GM12878 (cell line): ENCODE data around the gene MBOAT2. TPM values are rescaled to one million over a fixed set of nuclear protein-coding genes. Genes with fewer than 3 reads are reported as not detected.
A peak's percentile ranks its signal among the peaks of the same experiment; 100 is the strongest.

Source experiments
- BMI1 ChIP-seq: fragments of 450-650 bp; IDR thresholded peaks from 2 replicates; pipeline ENCODE4 v1.6.1; 2016; ENCODE audit warnings: mild to moderate bottlenecking, moderate library complexity, borderline replicate concordance
- CBX5 ChIP-seq: sonication (generic); IDR thresholded peaks from 2 replicates; pipeline ENCODE4 v1.6.1; 2016; ENCODE audit warnings: low read depth, moderate library complexity, mild to moderate bottlenecking, inconsistent platforms
- CREB1 ChIP-seq: IDR thresholded peaks from 2 replicates; pipeline ENCODE4 v1.6.1; 2012; ENCODE audit warnings: low read depth, mild to moderate bottlenecking, inconsistent platforms
- FOXK2 ChIP-seq: fragments of 450-650 bp; IDR thresholded peaks from 2 replicates; pipeline ENCODE4 v1.6.1; 2017; ENCODE audit warnings: mild to moderate bottlenecking, moderate library complexity
- FOXM1 ChIP-seq: IDR thresholded peaks from 2 replicates; pipeline ENCODE4 v1.6.1; 2012; ENCODE audit warnings: low read depth, mild to moderate bottlenecking, inconsistent platforms, low read length, moderate library complexity
- IKZF2 ChIP-seq, 2 experiments: fragments of 450-650 bp; IDR thresholded peaks; 2 replicates each; pipeline ENCODE4 v1.6.1; 2017; ENCODE audit warnings: mild to moderate bottlenecking in 2 of 2, moderate library complexity in 2 of 2
- MEF2B ChIP-seq: fragments of 450-650 bp; IDR thresholded peaks from 2 replicates; pipeline ENCODE4 v1.6.1; 2018; ENCODE audit warnings: mild to moderate bottlenecking, moderate library complexity; ENCODE audit not compliant: partially characterized antibody, poor library complexity, severe bottlenecking
- MYB ChIP-seq: fragments of 150-350 bp; IDR thresholded peaks from 2 replicates; pipeline ENCODE4 v1.6.1; 2014; ENCODE audit warnings: mild to moderate bottlenecking, low read depth, low read length, borderline replicate concordance
- MYC ChIP-seq: IDR thresholded peaks from 2 replicates; pipeline ENCODE4 v1.6.1; 2011; ENCODE audit warnings: mild to moderate bottlenecking, low read length, moderate library complexity, inconsistent platforms; ENCODE audit not compliant: insufficient read depth, insufficient replicate concordance, insufficient read length, severe bottlenecking
- NFYA ChIP-seq: IDR thresholded peaks from 2 replicates; pipeline ENCODE4 v1.6.1; 2011; ENCODE audit warnings: low read depth, mild to moderate bottlenecking, low read length, improper control_type of control experiment, borderline replicate concordance
- NFYB ChIP-seq: IDR thresholded peaks from 2 replicates; pipeline ENCODE4 v1.6.1; 2011; ENCODE audit warnings: low read depth, mild to moderate bottlenecking, low read length, improper control_type of control experiment, moderate library complexity; ENCODE audit not compliant: insufficient read depth
- POLR2A ChIP-seq: IDR thresholded peaks from 2 replicates; pipeline ENCODE4 v1.6.1; 2011; ENCODE audit warnings: low read depth, mild to moderate bottlenecking, low read length
- POLR2AphosphoS5 ChIP-seq: IDR thresholded peaks from 2 replicates; pipeline ENCODE4 v1.6.1; 2011; ENCODE audit warnings: mild to moderate bottlenecking, low read length, inconsistent platforms
- RB1 ChIP-seq: fragments of 450-650 bp; formaldehyde crosslinking; IDR thresholded peaks from 2 replicates; pipeline ENCODE4 v1.6.1; 2017; ENCODE audit warnings: mild to moderate bottlenecking, borderline replicate concordance
- SIN3A ChIP-seq: IDR thresholded peaks from 2 replicates; pipeline ENCODE4 v1.6.1; 2012; ENCODE audit warnings: low read depth, low read length, improper control_type of control experiment
- SPI1 ChIP-seq: IDR thresholded peaks from 2 replicates; pipeline ENCODE4 v1.6.1; 2011; ENCODE audit warnings: low read depth, mild to moderate bottlenecking, low read length, moderate library complexity, borderline replicate concordance; ENCODE audit not compliant: insufficient read depth
- STAT1 ChIP-seq: fragments of 450-650 bp; conservative IDR thresholded peaks from 2 replicates; pipeline ENCODE4 v1.6.1; 2014; ENCODE audit warnings: antibody characterized with exemption, mild to moderate bottlenecking
- TAF1 ChIP-seq: IDR thresholded peaks from 2 replicates; pipeline ENCODE4 v1.6.1; 2011; ENCODE audit warnings: mild to moderate bottlenecking, low read depth, low read length, borderline replicate concordance
- TCF12 ChIP-seq: IDR thresholded peaks from 2 replicates; pipeline ENCODE4 v1.6.1; 2011; ENCODE audit warnings: low read depth, mild to moderate bottlenecking, low read length
- TCF3 ChIP-seq: IDR thresholded peaks from 2 replicates; pipeline ENCODE4 v1.6.1; 2012; ENCODE audit warnings: low read depth, mild to moderate bottlenecking, low read length, borderline replicate concordance; ENCODE audit not compliant: insufficient read depth
- WRNIP1 ChIP-seq: IDR thresholded peaks from 2 replicates; pipeline ENCODE4 v1.6.1; 2011; ENCODE audit warnings: low read depth, low read length, improper control_type of control experiment, borderline replicate concordance
- YY1 ChIP-seq: IDR thresholded peaks from 2 replicates; pipeline ENCODE4 v1.6.1; 2011; ENCODE audit warnings: low read depth, mild to moderate bottlenecking, low read length
- ZNF217 ChIP-seq: fragments of 450-650 bp; IDR thresholded peaks from 2 replicates; pipeline ENCODE4 v1.6.1; 2017; ENCODE audit warnings: antibody characterized with exemption, mild to moderate bottlenecking
- ZSCAN29 ChIP-seq: fragments of 450-650 bp; IDR thresholded peaks from 2 replicates; pipeline ENCODE4 v1.6.1; 2017; ENCODE audit warnings: mild to moderate bottlenecking, moderate library complexity
- polyA plus RNA-seq, 11 experiments: library from polyadenylated mRNA; depleted of rRNA in 4 of 11; unstranded in 6 of 11; stranded (reverse) in 5 of 11; fragments of >200 nt; fragmentation: Nextera tagmentation in 4 of 11; fragmentation: Illumina TruSeq in 1 of 11; extraction: Ambion mirVana in 4 of 11; extraction: Trizol in 1 of 11; gene quantifications; 1 replicate in 1 of 11; 2 replicates in 10 of 11; pipeline versions ENCODE4 v1.2.1 to v1.2.3, GENCODE V29; 2011 to 2016; ENCODE audit warnings: inconsistent platforms in 2 of 11, missing spikeins in 2 of 11, low read depth in 1 of 11
- total RNA-seq, 4 experiments: library from RNA; depleted of rRNA in 3 of 4; stranded (reverse); fragments of >200 nt in 3 of 4; fragmentation: Illumina TruSeq in 1 of 4; extraction: Trizol in 1 of 4; gene quantifications; 2 replicates each; pipeline versions ENCODE4 v1.2.1 to v1.2.3, GENCODE V29; 2013 to 2021
- TF ChIP-seq, protein P1 (sequence below): fragments of 450-650 bp; IDR thresholded peaks from 2 replicates; pipeline ENCODE4 v1.6.1; 2017; ENCODE audit warnings: mild to moderate bottlenecking
- TF ChIP-seq, protein P2 (sequence below): fragments of 450-650 bp; IDR thresholded peaks from 2 replicates; pipeline ENCODE4 v1.6.1; 2016; ENCODE audit warnings: mild to moderate bottlenecking
- TF ChIP-seq, protein P3 (sequence below): fragments of 450-650 bp; IDR thresholded peaks from 2 replicates; pipeline ENCODE4 v1.6.1; 2017; ENCODE audit warnings: low read depth, mild to moderate bottlenecking, moderate library complexity

Gene MBOAT2
- total and polyA plus RNA-seq, 10 of the 15 experiments (the other 5 are each of a cell fraction or from before 2014, with no cell fraction given): 0.08 to 40.6 (median 1.8) TPM

DNA sequence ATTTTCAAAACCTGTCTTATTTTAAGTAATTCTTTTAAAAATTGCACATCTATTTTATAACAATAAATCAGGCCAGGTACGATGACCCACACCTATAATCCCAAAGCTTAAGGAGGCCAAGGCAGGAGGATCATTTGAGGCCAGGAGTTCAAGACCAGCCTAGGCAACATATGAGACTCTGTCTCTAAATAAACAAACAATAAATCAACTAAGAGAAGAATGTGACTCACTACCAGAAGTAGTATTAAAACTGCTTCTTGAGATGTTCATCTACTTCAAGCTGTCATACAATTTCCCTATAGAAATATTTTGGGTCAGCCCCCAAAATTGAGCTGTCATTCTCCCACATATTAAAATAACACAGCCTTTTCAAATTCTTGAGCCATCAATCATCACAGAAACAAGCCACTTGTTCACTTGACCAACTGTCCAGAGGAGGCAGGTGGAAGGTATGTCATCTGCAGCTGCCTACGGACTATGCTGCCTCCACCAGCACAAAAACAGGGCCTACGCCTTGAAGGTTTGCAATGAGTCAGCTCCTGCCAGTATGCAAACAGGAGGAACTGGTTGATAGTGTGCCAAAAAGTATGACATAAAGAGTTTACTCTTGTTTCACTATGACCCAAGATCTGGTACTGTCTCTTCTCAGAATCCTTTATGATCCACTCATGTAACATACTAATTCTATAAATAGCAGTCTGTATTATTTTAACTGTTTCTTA lies 199.7 kb downstream of the MBOAT2 start (continued):
- TF ChIP-seq MYB (0 out of 2 replicates have a peak, but pooled peaks have one; percentile 14), TAF1 (no peak), POLR2AphosphoS5 (no peak), YY1 (no peak), CREB1 (peak; percentile 83), NFYA (no peak), TCF12 (peak; percentile 95), RB1 (no peak), MEF2B (peak; percentile 73), ZSCAN29 (no peak), NFYB (no peak), WRNIP1 (no peak), SIN3A (no peak), FOXK2 (no peak), BMI1 (peak; percentile 15; the same call in 1 of the 2 replicates), CBX5 (peak; percentile 95), TCF3 (peak; percentile 32; the same call in 1 of the 2 replicates), POLR2A (no peak), ZNF217 (peak; percentile 73), MYC (no peak), FOXM1 (peak; percentile 88; the same call in 1 of the 2 replicates), STAT1 (no peak), SPI1 (peak; percentile 46; the same call in 1 of the 2 replicates), IKZF2 (IDR thresholded peaks at IDR 0.05) (peak; percentile 58 to 65; a peak in 3 of 4 replicates)
- TF ChIP-seq, protein P1, sequence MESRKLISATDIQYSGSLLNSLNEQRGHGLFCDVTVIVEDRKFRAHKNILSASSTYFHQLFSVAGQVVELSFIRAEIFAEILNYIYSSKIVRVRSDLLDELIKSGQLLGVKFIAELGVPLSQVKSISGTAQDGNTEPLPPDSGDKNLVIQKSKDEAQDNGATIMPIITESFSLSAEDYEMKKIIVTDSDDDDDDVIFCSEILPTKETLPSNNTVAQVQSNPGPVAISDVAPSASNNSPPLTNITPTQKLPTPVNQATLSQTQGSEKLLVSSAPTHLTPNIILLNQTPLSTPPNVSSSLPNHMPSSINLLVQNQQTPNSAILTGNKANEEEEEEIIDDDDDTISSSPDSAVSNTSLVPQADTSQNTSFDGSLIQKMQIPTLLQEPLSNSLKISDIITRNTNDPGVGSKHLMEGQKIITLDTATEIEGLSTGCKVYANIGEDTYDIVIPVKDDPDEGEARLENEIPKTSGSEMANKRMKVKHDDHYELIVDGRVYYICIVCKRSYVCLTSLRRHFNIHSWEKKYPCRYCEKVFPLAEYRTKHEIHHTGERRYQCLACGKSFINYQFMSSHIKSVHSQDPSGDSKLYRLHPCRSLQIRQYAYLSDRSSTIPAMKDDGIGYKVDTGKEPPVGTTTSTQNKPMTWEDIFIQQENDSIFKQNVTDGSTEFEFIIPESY: no peak
- TF ChIP-seq, protein P2, sequence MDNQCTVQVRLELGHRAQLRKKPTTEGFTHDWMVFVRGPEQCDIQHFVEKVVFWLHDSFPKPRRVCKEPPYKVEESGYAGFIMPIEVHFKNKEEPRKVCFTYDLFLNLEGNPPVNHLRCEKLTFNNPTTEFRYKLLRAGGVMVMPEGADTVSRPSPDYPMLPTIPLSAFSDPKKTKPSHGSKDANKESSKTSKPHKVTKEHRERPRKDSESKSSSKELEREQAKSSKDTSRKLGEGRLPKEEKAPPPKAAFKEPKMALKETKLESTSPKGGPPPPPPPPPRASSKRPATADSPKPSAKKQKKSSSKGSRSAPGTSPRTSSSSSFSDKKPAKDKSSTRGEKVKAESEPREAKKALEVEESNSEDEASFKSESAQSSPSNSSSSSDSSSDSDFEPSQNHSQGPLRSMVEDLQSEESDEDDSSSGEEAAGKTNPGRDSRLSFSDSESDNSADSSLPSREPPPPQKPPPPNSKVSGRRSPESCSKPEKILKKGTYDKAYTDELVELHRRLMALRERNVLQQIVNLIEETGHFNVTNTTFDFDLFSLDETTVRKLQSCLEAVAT: peak; percentile 52
- TF ChIP-seq, protein P3, sequence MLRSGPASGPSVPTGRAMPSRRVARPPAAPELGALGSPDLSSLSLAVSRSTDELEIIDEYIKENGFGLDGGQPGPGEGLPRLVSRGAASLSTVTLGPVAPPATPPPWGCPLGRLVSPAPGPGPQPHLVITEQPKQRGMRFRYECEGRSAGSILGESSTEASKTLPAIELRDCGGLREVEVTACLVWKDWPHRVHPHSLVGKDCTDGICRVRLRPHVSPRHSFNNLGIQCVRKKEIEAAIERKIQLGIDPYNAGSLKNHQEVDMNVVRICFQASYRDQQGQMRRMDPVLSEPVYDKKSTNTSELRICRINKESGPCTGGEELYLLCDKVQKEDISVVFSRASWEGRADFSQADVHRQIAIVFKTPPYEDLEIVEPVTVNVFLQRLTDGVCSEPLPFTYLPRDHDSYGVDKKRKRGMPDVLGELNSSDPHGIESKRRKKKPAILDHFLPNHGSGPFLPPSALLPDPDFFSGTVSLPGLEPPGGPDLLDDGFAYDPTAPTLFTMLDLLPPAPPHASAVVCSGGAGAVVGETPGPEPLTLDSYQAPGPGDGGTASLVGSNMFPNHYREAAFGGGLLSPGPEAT: peak; percentile 39; the same call in 1 of the 2 replicates
